H1 (cell line): ENCODE measurements around the gene ASTN1. TPM values are rescaled to one million over a fixed set of nuclear protein-coding genes. Genes with fewer than 3 reads are reported as not detected.

Experiments used
- CBX8 ChIP-seq: fragments of 300-800, 300-1000 bp; sonication (generic); IDR thresholded peaks from 2 replicates; pipeline ENCODE4 v1.7.1; 2016; ENCODE audit warnings: low read depth, low read length, borderline replicate concordance
- CHD1 ChIP-seq: IDR thresholded peaks from 2 replicates; pipeline ENCODE4 v1.6.1; 2012; ENCODE audit warnings: low read depth, low read length, improper control_type of control experiment
- CTBP2 ChIP-seq: IDR thresholded peaks from 2 replicates; pipeline ENCODE4 v1.7.0; 2011; ENCODE audit warnings: borderline replicate concordance, mild to moderate bottlenecking, moderate library complexity, mixed read lengths, low read length; ENCODE audit not compliant: insufficient read depth, insufficient read length
- MAFK ChIP-seq: IDR thresholded peaks from 2 replicates; pipeline ENCODE4 v1.6.1; 2012; ENCODE audit warnings: low read depth, mild to moderate bottlenecking, improper control_type of control experiment, low read length
- NANOG ChIP-seq: IDR thresholded peaks from 2 replicates; pipeline ENCODE4 v1.6.1; 2011; ENCODE audit warnings: low read length, low read depth, mild to moderate bottlenecking, inconsistent platforms; ENCODE audit not compliant: insufficient read depth, poor library complexity, severe bottlenecking
- RAD21 ChIP-seq, 2 experiments: IDR thresholded peaks in 1 of 2; conservative IDR thresholded peaks in 1 of 2; 2 replicates each; pipeline ENCODE4 v1.6.1; 2011; ENCODE audit warnings: low read depth in 2 of 2, low read length in 2 of 2, improper control_type of control experiment in 1 of 2, inconsistent platforms in 1 of 2, mild to moderate bottlenecking in 1 of 2, moderate library complexity in 1 of 2
- polyA plus RNA-seq, 7 experiments: library from polyadenylated mRNA; depleted of rRNA in 3 of 7; stranded (reverse) in 5 of 7; unstranded in 2 of 7; fragments of >200 nt in 5 of 7; fragments of 200-250 nt in 2 of 7; gene quantifications; 1 replicate in 5 of 7; 2 replicates in 1 of 7; 4 replicates in 1 of 7; pipeline versions ENCODE4 v1.2.1 to v1.2.3, GENCODE V29; 2011 to 2013; ENCODE audit warnings: missing spikeins in 2 of 7, mixed read lengths in 2 of 7
- total RNA-seq: library from RNA; stranded (reverse); fragmentation: NEBNext Ultra II Directional; extraction: Animal tissue kit (Norgen Biotek cat#: 25700); gene quantifications from 2 replicates; pipeline ENCODE4 v1.2.1, GENCODE V29; 2021

Gene ASTN1
- total and polyA plus RNA-seq, 2 of the 8 experiments (the other 6 are each of a cell fraction or from before 2014, with no cell fraction given): 2.9 to 4.1 TPM

DNA sequence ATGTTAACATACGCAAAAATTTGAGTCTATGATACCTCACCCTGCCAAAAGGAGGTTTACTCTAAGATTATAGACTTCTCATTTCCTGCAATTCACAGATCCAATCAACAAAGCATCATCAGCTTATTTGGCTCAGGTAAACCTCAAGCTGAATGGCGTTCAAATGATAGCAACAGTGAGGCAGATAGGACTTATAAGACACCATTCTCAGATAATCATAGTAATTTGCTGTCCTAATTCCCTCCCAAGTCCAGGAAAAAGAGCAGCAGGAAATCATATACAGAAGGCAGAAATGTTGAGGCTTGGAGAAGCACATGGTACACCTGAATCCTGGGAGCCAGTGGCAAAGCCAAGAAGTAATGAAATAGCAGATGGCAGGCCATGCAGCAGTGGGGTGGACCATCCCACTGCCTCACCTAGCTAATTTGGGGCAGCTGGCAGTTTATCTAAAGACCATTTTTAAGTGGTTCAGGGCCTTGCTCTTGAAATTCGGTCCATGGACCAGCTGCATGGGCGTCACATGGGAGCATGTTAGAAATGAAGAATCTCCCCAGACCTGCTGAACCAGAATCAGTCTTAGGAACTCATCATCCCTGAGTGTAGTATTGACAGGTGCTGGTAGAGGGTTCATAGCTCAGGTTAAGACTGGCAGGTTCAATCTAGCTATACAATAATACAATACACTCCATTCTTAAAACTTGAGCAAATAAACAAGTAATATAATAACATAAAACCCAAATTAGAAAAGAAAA, 57.7 kb downstream of the ASTN1 start (continued):
- TF ChIP-seq CBX8 (no peak), CTBP2 (no peak), NANOG (no peak), CHD1 (no peak), MAFK (no peak), RAD21 (IDR thresholded peaks at IDR 0.05 in 1 of 2, conservative IDR thresholded peaks at IDR 0.05 in 1 of 2; ENCODE audit: low read depth in 2 of 2, low read length in 2 of 2) (no peak)
